ENCODE data around the gene RAB39B. TPM values are rescaled to one million over a fixed set of nuclear protein-coding genes. Genes with fewer than 3 reads are reported as not detected.
"Not testable (repeated sequence)": the region's sequence is repeated elsewhere in the genome, so short reads cannot be mapped to it uniquely, and the experiment has no call there.

The RAB39B gene
- 11.5 and 11.6 TPM in 2 replicates for total RNA-seq

- intact Hi-C loops (cut with micrococcal nuclease), result loop anchor here (1.0 to 5.0 kb wide), 7 partner anchors 48 to 617 kb away; partner anchors contain the start of genes BRCC3, CMC4, MPP1 and MTCP1
Observed at GRCh38 chrX:155263854-155264628, at the start of gene RAB39B. Gene RAB39B, minus strand, starts transcription at chrX:155264491. Its CDS starts 203 bp downstream, at chrX:155264288.

GRCh38 chrX:155313766-155314165 lies 49.5 kb upstream of the RAB39B start:
- intact Hi-C loops (cut with micrococcal nuclease), result no loop called here

GRCh38 chrX:155293771-155294170 lies 29.5 kb upstream of the RAB39B start:
- intact Hi-C loops (cut with micrococcal nuclease), result no loop called here

GRCh38 chrX:155279873-155280272 lies 15.6 kb upstream of the RAB39B start:
- intact Hi-C loops (cut with micrococcal nuclease), result no loop called here

- intact Hi-C loops (cut with micrococcal nuclease), result no loop called here
Observed at GRCh38 chrX:155270969-155271368, 6.7 kb upstream of the RAB39B start.

GRCh38 chrX:155267995-155268394 lies 3.7 kb upstream of the RAB39B start:
- intact Hi-C loops (cut with micrococcal nuclease), result not testable (repeated sequence)

GRCh38 chrX:155266439-155266838 lies 2.1 kb upstream of the RAB39B start:
- intact Hi-C loops (cut with micrococcal nuclease), result no loop called here

- intact Hi-C loops (cut with micrococcal nuclease), result loop anchor here (2.0 to 5.0 kb wide), 3 partner anchors 191 to 350 kb away; partner anchors contain the start of genes BRCC3, CMC4, MTCP1 and SPRY3
Observed at GRCh38 chrX:155262970-155263754, 1.1 kb downstream of the RAB39B start.

GRCh38 chrX:155259752-155260151 lies 4.5 kb downstream of the RAB39B start:
- intact Hi-C loops (cut with micrococcal nuclease), result loop anchor here (5.0 kb wide), 1 partner anchor 187 kb away; the partner anchor contains the start of genes BRCC3, CMC4 and MTCP1

GRCh38 chrX:155251391-155251790 lies 12.9 kb downstream of the RAB39B start:
- intact Hi-C loops (cut with micrococcal nuclease), result no loop called here

- intact Hi-C loops (cut with micrococcal nuclease), result no loop called here
Observed at GRCh38 chrX:155247497-155247896, 16.8 kb downstream of the RAB39B start.

- intact Hi-C loops (cut with micrococcal nuclease), result no loop called here
Observed at GRCh38 chrX:155246748-155247147, 17.5 kb downstream of the RAB39B start.

- intact Hi-C loops (cut with micrococcal nuclease), result no loop called here
Observed at GRCh38 chrX:155242300-155242699, 22.0 kb downstream of the RAB39B start.

GRCh38 chrX:155237719-155238118 lies 26.6 kb downstream of the RAB39B start:
- intact Hi-C loops (cut with micrococcal nuclease), result no loop called here

GRCh38 chrX:155235891-155236290 lies 28.4 kb downstream of the RAB39B start:
- intact Hi-C loops (cut with micrococcal nuclease), result no loop called here

- intact Hi-C loops (cut with micrococcal nuclease), result no loop called here
Observed at GRCh38 chrX:155231163-155231562, 33.1 kb downstream of the RAB39B start.

- intact Hi-C loops (cut with micrococcal nuclease), result no loop called here
Observed at GRCh38 chrX:155225774-155226173, 38.5 kb downstream of the RAB39B start.

GRCh38 chrX:155223746-155224145 lies 40.5 kb downstream of the RAB39B start:
- intact Hi-C loops (cut with micrococcal nuclease), result not testable (repeated sequence)

GRCh38 chrX:155221351-155221750 lies 42.9 kb downstream of the RAB39B start:
- intact Hi-C loops (cut with micrococcal nuclease), result no loop called here

- intact Hi-C loops (cut with micrococcal nuclease), result no loop called here
Observed at GRCh38 chrX:155218777-155219176, 45.5 kb downstream of the RAB39B start.

GRCh38 chrX:155216940-155217440 lies 47.3 kb downstream of the RAB39B start:
- intact Hi-C loops (cut with micrococcal nuclease), result loop anchor here (1.0 to 2.0 kb wide), 8 partner anchors 28 to 664 kb away; partner anchors contain the start of genes BRCC3, CMC4, FUNDC2 and MTCP1

All from T-helper 1 cell treated with Interleukin-12 subunit alpha and Interleukin-12 subunit beta and Interleukin-4 antibody, amounts not matched to agents 30 ng/mL and 1 ng/mL, for 36 hours (primary cell).